Measurements from ENCODE around the gene FBXL17.

DNA sequence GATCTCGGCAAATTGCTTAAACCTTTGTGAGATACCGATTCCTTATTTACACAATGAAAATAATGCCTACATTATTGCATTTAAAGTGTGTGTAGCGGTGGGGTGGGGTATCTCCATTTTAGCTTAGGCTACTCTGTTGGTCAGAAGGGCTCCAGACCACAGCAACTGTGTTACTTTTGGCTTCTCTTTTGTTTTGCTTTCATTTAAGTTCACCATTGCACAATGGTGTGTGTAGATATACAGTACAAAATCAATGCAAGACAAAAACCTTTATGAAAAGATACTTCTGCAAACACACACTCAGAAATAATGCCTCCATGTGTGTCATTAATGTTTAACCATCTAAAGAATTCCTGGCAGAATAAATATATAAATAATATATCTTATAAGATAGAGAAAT lies 279.4 kb downstream of the FBXL17 start:
- TF ChIP-seq, protein P1, sequence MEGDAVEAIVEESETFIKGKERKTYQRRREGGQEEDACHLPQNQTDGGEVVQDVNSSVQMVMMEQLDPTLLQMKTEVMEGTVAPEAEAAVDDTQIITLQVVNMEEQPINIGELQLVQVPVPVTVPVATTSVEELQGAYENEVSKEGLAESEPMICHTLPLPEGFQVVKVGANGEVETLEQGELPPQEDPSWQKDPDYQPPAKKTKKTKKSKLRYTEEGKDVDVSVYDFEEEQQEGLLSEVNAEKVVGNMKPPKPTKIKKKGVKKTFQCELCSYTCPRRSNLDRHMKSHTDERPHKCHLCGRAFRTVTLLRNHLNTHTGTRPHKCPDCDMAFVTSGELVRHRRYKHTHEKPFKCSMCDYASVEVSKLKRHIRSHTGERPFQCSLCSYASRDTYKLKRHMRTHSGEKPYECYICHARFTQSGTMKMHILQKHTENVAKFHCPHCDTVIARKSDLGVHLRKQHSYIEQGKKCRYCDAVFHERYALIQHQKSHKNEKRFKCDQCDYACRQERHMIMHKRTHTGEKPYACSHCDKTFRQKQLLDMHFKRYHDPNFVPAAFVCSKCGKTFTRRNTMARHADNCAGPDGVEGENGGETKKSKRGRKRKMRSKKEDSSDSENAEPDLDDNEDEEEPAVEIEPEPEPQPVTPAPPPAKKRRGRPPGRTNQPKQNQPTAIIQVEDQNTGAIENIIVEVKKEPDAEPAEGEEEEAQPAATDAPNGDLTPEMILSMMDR (IDR thresholded peaks at IDR 0.05): no peak
- TF ChIP-seq POLR2A (IDR thresholded peaks at IDR 0.05): no peak
- TF ChIP-seq EP300 (IDR thresholded peaks at IDR 0.05): no peak
- TF ChIP-seq POLR2AphosphoS5 (IDR thresholded peaks at IDR 0.05): no peak
